HCT116 (cell line): ENCODE results near the gene SEC14L1. TPM values are rescaled to one million over a fixed set of nuclear protein-coding genes. Genes with fewer than 3 reads are reported as not detected.

Experiments
- ATAC-seq: fragments of 200-7000 bp; cut with Tn5 transposase; 2 replicates; pipeline ENCODE4 v1.9.1; 2020; ENCODE audit warnings: mild to moderate bottlenecking, moderate library complexity
- BruUV-seq: library from RNA; stranded (reverse); fragments of 400-500 nt; replicated peaks from 2 replicates; lab custom pipeline; 2021; lab: Mats Ljungman, UMichigan
- CTCF ChIA-PET: fragments of 300-600 bp; sonication (Branson Sonifier 250); formaldehyde crosslinking; loops from one replicate; lab custom pipeline; 2021; ENCODE audit warnings: antibody characterized with exemption; lab: Charles Lee
- POLR2A ChIA-PET: fragments of 300-600, 350-600 bp; sonication (Branson Sonifier 250); formaldehyde crosslinking; loops from one replicate; lab custom pipeline; 2021; ENCODE audit warnings: antibody characterized with exemption; lab: Charles Lee
- RAD21 ChIA-PET, 2 experiments: fragments of 300-600 bp; sonication (Branson Sonifier 250); formaldehyde crosslinking; loops; one replicate each; lab custom pipeline; 2023; ENCODE audit warnings: low total read pairs in 2 of 2; ENCODE audit not compliant: uncharacterized antibody in 2 of 2, unreplicated experiment in 2 of 2, low non-redundant PET in 1 of 2; lab: Charles Lee
- DNase-seq: peaks from one replicate; pipeline ENCODE4 v3.0.0-alpha.2; 2010; ENCODE audit warnings: low read depth, low spot score
- H2AFZ ChIP-seq: fragments of 200-600 bp; shearing (Covaris generic), sonication (generic); 2 replicates; pipeline ENCODE4 v1.6.1; 2017; ENCODE audit warnings: low read depth, mixed run types, mixed read lengths, antibody characterized with exemption, low read length; ENCODE audit not compliant: poor library complexity, severe bottlenecking
- H3K27ac ChIP-seq: 2 replicates; pipeline ENCODE4 v1.5.1; 2012; ENCODE audit warnings: low read depth, low read length
- H3K27me3 ChIP-seq: fragments of 200-600 bp; sonication (generic); 2 replicates; pipeline ENCODE4 v1.6.1; 2016; ENCODE audit warnings: mixed run types, low read length, mixed read lengths; ENCODE audit not compliant: insufficient read depth
- H3K36me3 ChIP-seq, 2 experiments: fragments of 200-500 bp in 1 of 2; fragments of 200-600 bp in 1 of 2; sonication (Bioruptor generic) in 1 of 2; sonication (generic) in 1 of 2; 2 replicates each; pipeline versions ENCODE4 v1.5.1 to v1.6.1; 2014 to 2016; ENCODE audit warnings: low read length in 2 of 2, inconsistent platforms in 1 of 2, mixed read lengths in 1 of 2, mixed run types in 1 of 2; ENCODE audit not compliant: insufficient read depth in 2 of 2, control insufficient read depth in 1 of 2
- H3K4me1 ChIP-seq, 2 experiments: fragments of 200-600 bp in 1 of 2; sonication (generic) in 1 of 2; 2 replicates each; pipeline versions ENCODE4 v1.5.1 to v1.6.1; 2012 to 2017; ENCODE audit warnings: low read length in 2 of 2, inconsistent platforms in 1 of 2, mild to moderate bottlenecking in 1 of 2, mixed read lengths in 1 of 2, mixed run types in 1 of 2, moderate library complexity in 1 of 2; ENCODE audit not compliant: insufficient read depth in 2 of 2, control insufficient read depth in 1 of 2
- H3K4me2 ChIP-seq: fragments of 200-600 bp; sonication (generic); 2 replicates; pipeline ENCODE4 v1.6.1; 2017; ENCODE audit warnings: mixed run types, low read length, mixed read lengths
- H3K4me3 ChIP-seq, 2 experiments: fragments of 200-600 bp in 1 of 2; sonication (generic) in 1 of 2; replicated peaks in 1 of 2; 2 replicates each; pipeline ENCODE4 v1.5.1; 2011 to 2016; ENCODE audit warnings: low read length in 2 of 2, control low read depth in 1 of 2, low read depth in 1 of 2, mild to moderate bottlenecking in 1 of 2, mixed read lengths in 1 of 2, mixed run types in 1 of 2
- H3K79me2 ChIP-seq: fragments of 200-600 bp; sonication (generic); 2 replicates; pipeline ENCODE4 v1.6.1; 2017; ENCODE audit warnings: mild to moderate bottlenecking, mixed run types, low read length, moderate library complexity, mixed read lengths; ENCODE audit not compliant: insufficient read depth
- H3K9ac ChIP-seq: fragments of 200-600 bp; sonication (generic); 2 replicates; pipeline ENCODE4 v1.6.1; 2016; ENCODE audit warnings: low read length, mixed read lengths
- H3K9me2 ChIP-seq: fragments of 200-600 bp; sonication (generic), shearing (Covaris generic); 2 replicates; pipeline ENCODE4 v1.6.1; 2017; ENCODE audit warnings: mixed run types, mild to moderate bottlenecking, moderate library complexity; ENCODE audit not compliant: insufficient read depth
- H3K9me3 ChIP-seq, 2 experiments: fragments of 200-500 bp in 1 of 2; fragments of 200-600 bp in 1 of 2; sonication (Bioruptor generic) in 1 of 2; sonication (generic) in 1 of 2; 2 replicates each; pipeline ENCODE4 v1.6.1; 2014 to 2017; ENCODE audit warnings: low read length in 2 of 2, mixed read lengths in 2 of 2, inconsistent platforms in 1 of 2, low read depth in 1 of 2, mild to moderate bottlenecking in 1 of 2, mixed run types in 1 of 2, moderate library complexity in 1 of 2; ENCODE audit not compliant: control insufficient read depth in 1 of 2, insufficient read depth in 1 of 2
- H4K20me1 ChIP-seq: fragments of 200-600 bp; sonication (generic), shearing (Covaris generic); 2 replicates; pipeline ENCODE4 v1.6.1; 2017; ENCODE audit warnings: mixed run types, mild to moderate bottlenecking, moderate library complexity; ENCODE audit not compliant: insufficient read depth
- CTCF ChIP-seq, 3 experiments: fragments of 200-600 bp in 1 of 3; sonication (generic) in 1 of 3; IDR thresholded peaks in 2 of 3; conservative IDR thresholded peaks in 1 of 3; 2 replicates each; pipeline ENCODE4 v1.5.1; 2012 to 2017; ENCODE audit warnings: low read depth in 2 of 3, low read length in 2 of 3, antibody characterized with exemption in 1 of 3, borderline replicate concordance in 1 of 3, control low read depth in 1 of 3, mild to moderate bottlenecking in 1 of 3, mixed read lengths in 1 of 3, mixed run types in 1 of 3, moderate library complexity in 1 of 3; ENCODE audit not compliant: insufficient read depth in 1 of 3
- FOSL1 ChIP-seq: IDR thresholded peaks from 2 replicates; pipeline ENCODE4 v1.6.1; 2012; ENCODE audit warnings: low read depth
- POLR2AphosphoS5 ChIP-seq: IDR thresholded peaks from 2 replicates; pipeline ENCODE4 v1.6.1; 2011; ENCODE audit warnings: mild to moderate bottlenecking, low read depth, low read length, moderate library complexity
- RAD21 ChIP-seq: IDR thresholded peaks from 2 replicates; pipeline ENCODE4 v1.6.1; 2012; ENCODE audit warnings: low read depth, mild to moderate bottlenecking
- SRF ChIP-seq: IDR thresholded peaks from 2 replicates; pipeline ENCODE4 v1.6.1; 2012; ENCODE audit warnings: low read depth
- TCF7L2 ChIP-seq: IDR thresholded peaks from 2 replicates; pipeline ENCODE4 v1.7.0; 2011; ENCODE audit warnings: borderline replicate concordance, inconsistent platforms; ENCODE audit not compliant: insufficient read depth, insufficient read length; ENCODE audit errors: extremely low read depth
- ZFX ChIP-seq: fragments of 450-650 bp; IDR thresholded peaks from 2 replicates; pipeline ENCODE4 v1.6.1; 2017
- intact Hi-C: fragments of 100-400 bp; cut with micrococcal nuclease; formaldehyde crosslinking; loops from 2 replicates; pipeline ENCODE4 v1.10.0; 2022
- total RNA-seq: library from RNA; stranded (reverse); gene quantifications from one replicate; pipeline ENCODE4 v1.2.1, GENCODE V29; 2021; ENCODE audit not compliant: unreplicated experiment
- TF ChIP-seq, protein P1 (sequence below): IDR thresholded peaks from 2 replicates; pipeline ENCODE4 v1.6.1; 2011; ENCODE audit warnings: mild to moderate bottlenecking, low read length, moderate library complexity; ENCODE audit not compliant: insufficient replicate concordance; ENCODE audit errors: extremely low read depth

SEC14L1 gene
- total RNA-seq, 1 experiment from 2014 or later = 59.7 TPM

GRCh38 chr17:77095461-77095860 lies 45.3 kb upstream of the SEC14L1 start:
- no peak for ATAC-seq
- H3K9ac ChIP-seq = no peak overlapping the region
- peaks cover 46 to 72% of the 10 kb centered on the region in 2 experiments; a peak in 3 of 4 replicates for H3K36me3 ChIP-seq
- H3K27me3 ChIP-seq = no peaks in the 10 kb centered on the region
- no peak overlapping the region for H3K4me2 ChIP-seq
- no peaks in the 10 kb centered on the region for H3K9me3 ChIP-seq
- H3K4me3 ChIP-seq = no peak overlapping the region
- POLR2A ChIA-PET = no interaction called here
- H4K20me1 ChIP-seq = no peaks in the 10 kb centered on the region; the same call in 1 of the 2 replicates
- no peak overlapping the region for H3K27ac ChIP-seq
- DNase-seq = no peak
- H2AFZ ChIP-seq = no peak overlapping the region
- intact Hi-C loops = no loop called here
- peaks cover 59% of the 10 kb centered on the region for H3K79me2 ChIP-seq
- RAD21 ChIA-PET = no interaction called here
- TF ChIP-seq ZFX (no peak), FOSL1 (no peak), SRF (no peak), POLR2AphosphoS5 (peak; percentile 25; the same call in 1 of the 2 replicates)
- TF ChIP-seq, protein P1, sequence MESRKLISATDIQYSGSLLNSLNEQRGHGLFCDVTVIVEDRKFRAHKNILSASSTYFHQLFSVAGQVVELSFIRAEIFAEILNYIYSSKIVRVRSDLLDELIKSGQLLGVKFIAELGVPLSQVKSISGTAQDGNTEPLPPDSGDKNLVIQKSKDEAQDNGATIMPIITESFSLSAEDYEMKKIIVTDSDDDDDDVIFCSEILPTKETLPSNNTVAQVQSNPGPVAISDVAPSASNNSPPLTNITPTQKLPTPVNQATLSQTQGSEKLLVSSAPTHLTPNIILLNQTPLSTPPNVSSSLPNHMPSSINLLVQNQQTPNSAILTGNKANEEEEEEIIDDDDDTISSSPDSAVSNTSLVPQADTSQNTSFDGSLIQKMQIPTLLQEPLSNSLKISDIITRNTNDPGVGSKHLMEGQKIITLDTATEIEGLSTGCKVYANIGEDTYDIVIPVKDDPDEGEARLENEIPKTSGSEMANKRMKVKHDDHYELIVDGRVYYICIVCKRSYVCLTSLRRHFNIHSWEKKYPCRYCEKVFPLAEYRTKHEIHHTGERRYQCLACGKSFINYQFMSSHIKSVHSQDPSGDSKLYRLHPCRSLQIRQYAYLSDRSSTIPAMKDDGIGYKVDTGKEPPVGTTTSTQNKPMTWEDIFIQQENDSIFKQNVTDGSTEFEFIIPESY = no peak
- no TSS peak for BruUV-seq
- CTCF ChIA-PET = no interaction called here
- H3K4me1 ChIP-seq = peaks cover 0 to 7% of the 10 kb centered on the region in 2 experiments; a peak in 2 of 4 replicates
- H3K9me2 ChIP-seq = no peaks in the 10 kb centered on the region

GRCh38 chr17:77096570-77097214 lies 44.1 kb upstream of the SEC14L1 start:
- BruUV-seq = no TSS peak

More at GRCh38 chr17:77096570-77097214, 44.1 kb upstream of the SEC14L1 start:
- no peaks in the 10 kb centered on the region for H3K27me3 ChIP-seq
- H2AFZ ChIP-seq = no peak overlapping the region
- H3K4me3 ChIP-seq = no peak overlapping the region
- ChIA-PET CTCF (interaction anchor here (1.6 kb wide), 1 partner anchor 9 kb away, joined by 3 read pairs; no protein-coding TSS in a partner anchor), RAD21 (no interaction called here), POLR2A (no interaction called here)
- TF ChIP-seq RAD21 = peak; percentile 86
- no peak for TF ChIP-seq TCF7L2
- no peak for TF ChIP-seq POLR2AphosphoS5
- TF ChIP-seq CTCF (IDR thresholded peaks at IDR 0.05 in 2 of 3, conservative IDR thresholded peaks at IDR 0.05 in 1 of 3; ENCODE audit: borderline replicate concordance in 1 of 3, insufficient read depth in 1 of 3, low read depth in 2 of 3, low read length in 2 of 3) = peak; percentile 67 to 91 (median 69)
- H3K9me2 ChIP-seq = no peaks in the 10 kb centered on the region
- ATAC-seq (peak; percentile 72), DNase-seq (peak; percentile 28)
- intact Hi-C loops = no loop called here
- no peak overlapping the region for H3K27ac ChIP-seq
- no peak overlapping the region for H3K9ac ChIP-seq
- H3K79me2 ChIP-seq = peaks cover 47% of the 10 kb centered on the region
- H3K4me2 ChIP-seq = no peak overlapping the region
- no peaks in the 10 kb centered on the region; the same call in 1 of the 2 replicates for H4K20me1 ChIP-seq
- 0 out of 4 replicates have a peak, but pooled peaks cover 0 to 5% of the 10 kb centered on the region in 2 experiments for H3K4me1 ChIP-seq
- H3K36me3 ChIP-seq = peaks cover 37 to 60% of the 10 kb centered on the region in 2 experiments; a peak in 3 of 4 replicates
- H3K9me3 ChIP-seq = no peaks in the 10 kb centered on the region
